MM.1S (cell line): ENCODE data around the gene HSP90AB1.

Experiments used
- DNase-seq: peaks from one replicate; pipeline ENCODE4 v3.0.0-alpha.2; 2015
- H2AFZ ChIP-seq: fragments of 300-600 bp; sonication (generic); 2 replicates; pipeline ENCODE4 v1.6.0; 2016; ENCODE audit warnings: antibody characterized with exemption, low read length
- H3F3A ChIP-seq: fragments of 300-600 bp; sonication (generic); 2 replicates; pipeline ENCODE4 v1.6.1; 2016; ENCODE audit warnings: mild to moderate bottlenecking, antibody characterized with exemption, low read length, moderate library complexity, mixed read lengths; ENCODE audit not compliant: insufficient read depth
- H3K27ac ChIP-seq: fragments of 300-600 bp; sonication (generic); 2 replicates; pipeline ENCODE4 v1.5.1; 2016; ENCODE audit warnings: mild to moderate bottlenecking, low read length
- H3K27me3 ChIP-seq: fragments of 300-600 bp; sonication (generic); replicated peaks from 2 replicates; pipeline ENCODE4 v1.6.0; 2016; ENCODE audit warnings: low read length; ENCODE audit not compliant: insufficient read depth
- H3K36me3 ChIP-seq: fragments of 300-600 bp; sonication (generic); replicated peaks from 2 replicates; pipeline ENCODE4 v1.6.1; 2016; ENCODE audit warnings: mild to moderate bottlenecking, low read length, mixed read lengths; ENCODE audit not compliant: insufficient read depth
- H3K4me1 ChIP-seq: fragments of 300-600 bp; sonication (generic); 2 replicates; pipeline ENCODE4 v1.6.1; 2016; ENCODE audit warnings: low read length, mixed read lengths
- H3K4me2 ChIP-seq: fragments of 300-600 bp; sonication (generic); 2 replicates; pipeline ENCODE4 v1.6.0; 2016; ENCODE audit warnings: low read depth, low read length
- H3K4me3 ChIP-seq: fragments of 300-600 bp; sonication (generic); 2 replicates; pipeline ENCODE4 v1.5.1; 2016; ENCODE audit warnings: low read length, mixed read lengths
- H3K79me2 ChIP-seq: fragments of 300-600 bp; sonication (generic); 2 replicates; pipeline ENCODE4 v1.6.1; 2016; ENCODE audit warnings: mixed run types, low read length, mixed read lengths
- H3K9ac ChIP-seq: fragments of 300-600 bp; sonication (generic); 2 replicates; pipeline ENCODE4 v1.6.1; 2016; ENCODE audit warnings: low read length, mixed read lengths
- H3K9me2 ChIP-seq: fragments of 300-600 bp; sonication (generic); replicated peaks from 2 replicates; pipeline ENCODE4 v1.6.1; 2016; ENCODE audit warnings: mild to moderate bottlenecking, low read length, mixed read lengths; ENCODE audit not compliant: insufficient read depth
- H3K9me3 ChIP-seq: fragments of 300-600 bp; sonication (generic); replicated peaks from 2 replicates; pipeline ENCODE4 v1.6.1; 2016; ENCODE audit warnings: mild to moderate bottlenecking, low read length, mixed read lengths; ENCODE audit not compliant: insufficient read depth
- H4K20me1 ChIP-seq: fragments of 300-600 bp; sonication (generic); 2 replicates; pipeline ENCODE4 v1.6.1; 2016; ENCODE audit warnings: mild to moderate bottlenecking, low read length, moderate library complexity, mixed read lengths; ENCODE audit not compliant: insufficient read depth
- EZH2 ChIP-seq: fragments of 300-600 bp; sonication (generic); optimal IDR thresholded peaks from 2 replicates; pipeline ENCODE3; 2017; ENCODE audit warnings: low read depth, mild to moderate bottlenecking, antibody characterized with exemption, low read length, mixed read lengths
- EZH2phosphoT487 ChIP-seq: fragments of 300-600 bp; sonication (generic); IDR thresholded peaks from 2 replicates; pipeline ENCODE4 v1.6.1; 2018; ENCODE audit warnings: antibody characterized with exemption, low read length
- TF ChIP-seq, protein P1 (sequence below): fragments of 300-600 bp; sonication (generic); IDR thresholded peaks from 2 replicates; pipeline ENCODE4 v1.5.1; 2016; ENCODE audit warnings: antibody characterized with exemption, low read length, mixed read lengths

Gene HSP90AB1

DNA sequence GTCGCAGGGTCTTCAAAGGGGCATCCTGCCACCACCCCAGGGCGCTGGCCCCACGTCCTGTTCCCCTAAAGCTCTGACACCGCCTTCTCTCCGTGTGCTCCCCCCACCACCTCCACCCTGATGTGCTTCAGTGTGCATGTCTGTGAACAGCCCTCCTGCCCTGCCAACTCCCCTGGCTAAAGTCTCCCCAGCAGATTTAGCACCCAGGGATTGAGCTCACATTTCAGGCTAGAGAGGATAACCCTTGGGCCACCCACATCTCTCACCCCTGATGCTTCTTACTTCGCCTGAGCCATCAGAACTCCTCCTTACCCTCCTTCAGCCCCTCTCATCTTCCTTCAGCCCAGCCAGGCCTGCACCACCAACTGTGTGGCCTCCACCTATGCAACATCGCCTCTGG, 30.9 kb downstream of the HSP90AB1 start:
- Histone ChIP-seq H4K20me1 (no peaks in the 10 kb centered on the region), H3K36me3 (no peaks in the 10 kb centered on the region), H3K9me3 (no peaks in the 10 kb centered on the region), H3K9ac (no peak overlapping the region), H3K79me2 (no peaks in the 10 kb centered on the region), H3F3A (no peaks in the 10 kb centered on the region), H3K4me2 (no peak overlapping the region), H3K27me3 (peaks cover 55% of the 10 kb centered on the region), H3K9me2 (no peaks in the 10 kb centered on the region), H2AFZ (no peak overlapping the region), H3K4me1 (no peaks in the 10 kb centered on the region), H3K27ac (no peak overlapping the region), H3K4me3 (no peak overlapping the region)
- no peak for DNase-seq
- TF ChIP-seq EZH2phosphoT487 (no peak), EZH2 (no peak)
- TF ChIP-seq, protein P1, sequence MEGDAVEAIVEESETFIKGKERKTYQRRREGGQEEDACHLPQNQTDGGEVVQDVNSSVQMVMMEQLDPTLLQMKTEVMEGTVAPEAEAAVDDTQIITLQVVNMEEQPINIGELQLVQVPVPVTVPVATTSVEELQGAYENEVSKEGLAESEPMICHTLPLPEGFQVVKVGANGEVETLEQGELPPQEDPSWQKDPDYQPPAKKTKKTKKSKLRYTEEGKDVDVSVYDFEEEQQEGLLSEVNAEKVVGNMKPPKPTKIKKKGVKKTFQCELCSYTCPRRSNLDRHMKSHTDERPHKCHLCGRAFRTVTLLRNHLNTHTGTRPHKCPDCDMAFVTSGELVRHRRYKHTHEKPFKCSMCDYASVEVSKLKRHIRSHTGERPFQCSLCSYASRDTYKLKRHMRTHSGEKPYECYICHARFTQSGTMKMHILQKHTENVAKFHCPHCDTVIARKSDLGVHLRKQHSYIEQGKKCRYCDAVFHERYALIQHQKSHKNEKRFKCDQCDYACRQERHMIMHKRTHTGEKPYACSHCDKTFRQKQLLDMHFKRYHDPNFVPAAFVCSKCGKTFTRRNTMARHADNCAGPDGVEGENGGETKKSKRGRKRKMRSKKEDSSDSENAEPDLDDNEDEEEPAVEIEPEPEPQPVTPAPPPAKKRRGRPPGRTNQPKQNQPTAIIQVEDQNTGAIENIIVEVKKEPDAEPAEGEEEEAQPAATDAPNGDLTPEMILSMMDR, result no peak

DNA sequence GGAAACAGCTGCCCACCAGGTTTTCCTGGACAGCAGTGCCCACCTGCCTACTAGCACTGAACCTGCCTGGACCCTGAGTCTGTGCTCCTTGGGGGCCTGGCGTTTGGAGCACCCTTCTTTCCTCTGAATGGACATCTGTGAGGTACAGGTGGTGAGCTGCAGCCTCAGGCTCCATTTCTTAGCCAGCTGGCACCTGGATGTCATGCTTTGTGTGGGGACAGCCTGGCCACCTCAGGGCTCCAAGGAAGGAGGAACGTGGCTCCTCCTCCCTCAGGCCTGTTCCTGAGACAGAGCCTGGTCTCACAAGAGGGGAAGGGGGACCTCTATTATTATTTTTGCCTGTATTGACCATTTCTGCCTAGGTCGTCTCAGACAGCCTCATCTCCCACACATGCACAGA, 31.4 kb downstream of the HSP90AB1 start:
- Histone ChIP-seq H3K9me3 (no peaks in the 10 kb centered on the region), H3K27ac (no peak overlapping the region), H3K79me2 (no peaks in the 10 kb centered on the region), H3K4me1 (no peaks in the 10 kb centered on the region), H3F3A (no peaks in the 10 kb centered on the region), H3K4me3 (no peak overlapping the region), H2AFZ (no peak overlapping the region), H3K4me2 (no peak overlapping the region), H3K9me2 (no peaks in the 10 kb centered on the region), H3K27me3 (peaks cover 53% of the 10 kb centered on the region), H4K20me1 (no peaks in the 10 kb centered on the region), H3K36me3 (no peaks in the 10 kb centered on the region), H3K9ac (no peak overlapping the region)
- DNase-seq, result no peak
- no peak for TF ChIP-seq EZH2
- TF ChIP-seq, protein P1, result no peak
- no peak for TF ChIP-seq EZH2phosphoT487

DNA sequence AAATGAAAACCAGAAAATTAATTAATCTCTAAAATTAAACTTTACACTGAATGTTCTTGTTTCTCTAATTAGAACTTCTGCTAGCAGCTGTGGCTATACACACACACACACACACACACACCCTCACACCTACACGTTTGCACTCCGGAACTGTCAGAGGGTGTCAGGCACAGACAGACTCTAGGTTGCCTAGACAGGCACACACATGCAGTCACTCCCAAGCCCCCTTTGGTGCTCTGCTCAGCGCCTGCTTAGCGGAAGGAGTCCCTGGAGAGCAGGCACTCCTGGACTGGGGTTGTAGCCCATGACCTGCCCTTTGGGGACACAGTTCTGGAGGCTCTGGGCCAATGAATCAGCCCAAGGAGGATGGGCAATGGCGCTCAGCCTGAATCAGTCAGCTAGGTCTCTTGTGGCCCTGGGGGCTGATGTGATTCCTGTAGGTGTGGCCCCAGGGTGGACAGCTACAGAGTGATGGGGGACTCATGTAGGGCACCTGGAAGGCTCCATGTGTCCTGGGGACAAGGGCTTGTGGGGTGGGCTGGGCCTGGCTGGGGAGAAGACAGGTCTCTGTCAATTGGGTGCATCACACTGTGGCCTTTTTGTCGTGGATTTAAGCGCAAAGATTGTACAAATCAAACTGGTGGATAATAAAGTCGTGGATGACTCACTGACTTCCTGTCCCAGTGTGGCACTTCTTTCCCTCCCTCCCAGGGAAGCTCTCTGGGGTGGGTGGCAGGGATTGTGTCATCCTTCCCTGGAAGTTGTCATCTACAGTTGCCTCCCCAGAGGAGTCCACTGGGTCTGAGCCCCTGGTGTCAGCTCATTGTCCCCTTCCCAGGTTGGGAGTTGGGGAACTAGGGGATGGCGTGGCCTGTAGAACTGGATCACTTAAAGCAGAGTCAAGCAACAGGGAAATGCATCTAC, 32.1 kb downstream of the HSP90AB1 start:
- DNase-seq, result no peak
- Histone ChIP-seq H3K9me3 (no peaks in the 10 kb centered on the region), H3K36me3 (no peaks in the 10 kb centered on the region), H3K79me2 (no peaks in the 10 kb centered on the region), H4K20me1 (no peaks in the 10 kb centered on the region), H3K4me3 (no peak overlapping the region), H2AFZ (no peak overlapping the region), H3K27ac (no peak overlapping the region), H3K27me3 (peaks cover 55% of the 10 kb centered on the region), H3K9ac (no peak overlapping the region), H3K4me1 (no peaks in the 10 kb centered on the region), H3K4me2 (no peak overlapping the region), H3K9me2 (no peaks in the 10 kb centered on the region), H3F3A (no peaks in the 10 kb centered on the region)
- TF ChIP-seq EZH2 (no peak), EZH2phosphoT487 (no peak)
- TF ChIP-seq, protein P1, result no peak
